ENCODE results near the gene BICRAL. TPM values are rescaled to one million over a fixed set of nuclear protein-coding genes. Genes with fewer than 3 reads are reported as not detected.
"Not testable (repeated sequence)": the region's sequence is repeated elsewhere in the genome, so short reads cannot be mapped to it uniquely, and the experiment has no call there.

Gene BICRAL
- total RNA-seq, 1 donor from 2014 or later = 25.1 TPM

DNA sequence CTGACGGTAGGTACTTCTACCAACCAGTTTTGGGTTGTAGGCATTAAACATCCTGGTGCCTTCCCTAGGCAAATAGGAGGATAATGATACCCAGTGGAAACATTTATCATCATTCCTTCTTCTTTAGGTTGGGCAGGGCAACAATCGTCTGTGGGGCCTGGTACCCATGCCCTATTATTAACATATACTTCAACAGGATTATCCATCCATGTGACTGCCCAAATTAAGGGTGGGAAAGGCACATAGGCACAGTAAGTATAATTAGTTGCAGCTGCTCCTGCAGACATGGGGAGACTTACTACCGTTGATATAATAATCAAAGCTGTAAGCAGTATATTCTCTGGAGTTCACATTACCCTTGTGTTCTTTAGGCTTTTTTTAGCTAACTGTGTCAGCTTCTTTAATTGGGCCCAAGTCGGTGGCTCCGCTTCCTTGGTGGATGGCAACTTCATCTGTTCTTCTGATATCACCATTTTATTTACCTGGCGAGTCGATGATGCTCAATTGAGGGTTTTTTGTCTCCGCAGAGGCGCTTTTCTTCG lies 114.4 kb downstream of the BICRAL start:
- DNase-seq (ENCODE audit: low spot score) = no peak

GRCh38 chr6:42898891-42899361 lies 117.1 kb downstream of the BICRAL start:
- DNase-seq (ENCODE audit: low spot score) = peak; percentile 75

GRCh38 chr6:42899871-42900270 lies 118.0 kb downstream of the BICRAL start:
- DNase-seq (ENCODE audit: low spot score) = no peak

- peak; percentile 86 for DNase-seq (ENCODE audit: low spot score)
Observed at GRCh38 chr6:42901538-42901957, 119.7 kb downstream of the BICRAL start.

- DNase-seq (ENCODE audit: low spot score) = not testable (repeated sequence)
Observed at GRCh38 chr6:42902429-42903263, 120.8 kb downstream of the BICRAL start.

DNA sequence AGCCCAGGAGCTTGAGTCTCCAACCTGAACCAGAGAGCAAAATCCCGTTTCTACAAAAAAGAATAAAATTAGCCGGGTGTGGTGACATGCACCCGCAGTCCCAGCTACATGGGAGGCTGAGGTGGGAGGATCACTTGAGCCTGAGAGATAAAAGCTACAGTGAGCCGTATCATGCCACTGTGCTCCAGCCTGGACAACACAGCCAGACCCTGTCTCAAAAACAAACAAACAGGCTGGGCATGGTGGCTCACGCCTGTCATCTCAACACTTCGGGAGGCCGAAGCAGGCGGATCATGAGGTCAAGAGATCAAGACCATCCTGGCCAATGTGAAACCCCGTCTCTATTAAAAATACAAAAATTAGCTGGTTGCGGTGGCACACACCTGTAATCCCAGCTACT lies 122.6 kb downstream of the BICRAL start:
- DNase-seq (ENCODE audit: low spot score) = no peak

DNA sequence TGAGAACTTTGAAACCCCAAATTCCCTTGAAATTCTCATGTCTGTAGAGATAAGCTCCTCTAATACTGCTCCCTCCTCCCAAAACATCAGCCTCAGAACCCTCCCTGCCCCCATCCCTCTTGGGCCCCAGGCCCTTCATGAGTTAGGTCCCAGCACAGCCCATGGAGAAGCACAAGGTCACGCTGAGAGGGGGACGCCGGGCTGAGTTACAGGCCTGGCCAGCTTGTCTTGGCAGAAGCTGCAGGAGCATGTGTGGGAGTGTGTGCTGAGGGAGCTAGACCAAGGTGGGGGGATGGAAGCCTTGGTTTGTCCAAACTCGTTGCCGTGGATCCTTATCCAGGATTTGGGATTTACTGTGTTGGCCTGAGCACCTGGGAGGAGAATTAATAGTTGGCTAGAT lies 125.5 kb downstream of the BICRAL start:
- DNase-seq (ENCODE audit: low spot score) = no peak

DNA sequence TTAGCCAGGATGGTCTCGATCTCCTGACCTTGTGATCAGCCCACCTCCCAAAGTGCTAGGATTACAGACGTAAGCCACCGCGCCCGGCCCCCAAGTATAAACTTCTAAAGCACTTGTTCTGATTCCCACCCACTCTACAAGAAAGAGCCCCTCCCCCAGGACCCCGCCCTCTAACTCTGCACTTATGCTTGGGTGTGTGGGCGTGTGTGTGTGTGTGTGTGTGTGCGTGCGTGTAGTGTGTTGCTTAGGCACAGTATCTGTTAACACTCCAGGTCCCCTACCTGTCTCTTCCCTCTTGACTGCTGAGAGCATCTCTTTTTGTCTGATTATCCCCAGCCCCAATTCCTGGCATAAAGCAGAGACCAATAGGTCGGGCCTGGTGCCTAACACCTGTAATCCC lies 128.0 kb downstream of the BICRAL start:
- no peak for DNase-seq (ENCODE audit: low spot score)

GRCh38 chr6:42911171-42912021 lies 129.5 kb downstream of the BICRAL start:
- DNase-seq (ENCODE audit: low spot score) = no peak

DNA sequence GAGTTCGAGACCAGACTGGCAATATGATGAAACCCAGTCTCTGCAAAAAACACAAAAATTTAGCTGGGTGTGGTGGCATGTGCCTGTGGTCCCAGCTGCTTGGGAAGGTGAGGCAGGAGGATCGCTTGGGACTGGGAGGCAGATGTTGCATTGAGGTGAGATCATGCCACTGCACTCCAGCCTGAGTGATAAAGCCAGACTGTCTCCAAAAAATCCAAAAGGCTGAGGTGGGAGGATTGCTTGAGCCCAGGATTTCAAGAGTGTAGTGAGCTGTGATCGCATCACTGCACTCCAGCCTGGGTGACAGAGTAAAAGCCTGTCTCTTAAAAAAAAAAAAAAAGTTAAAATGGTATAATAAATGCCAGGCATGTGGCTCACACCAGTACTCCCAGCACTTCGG lies 132.7 kb downstream of the BICRAL start:
- no peak for DNase-seq (ENCODE audit: low spot score)

GRCh38 chr6:42915732-42916131 lies 133.9 kb downstream of the BICRAL start, which contains the start of gene PTCRA:
PTCRA (plus strand) TSS chr6:42916053; CDS start chr6:42916070, 17 bp downstream.
- DNase-seq (ENCODE audit: low spot score) = no peak

DNA sequence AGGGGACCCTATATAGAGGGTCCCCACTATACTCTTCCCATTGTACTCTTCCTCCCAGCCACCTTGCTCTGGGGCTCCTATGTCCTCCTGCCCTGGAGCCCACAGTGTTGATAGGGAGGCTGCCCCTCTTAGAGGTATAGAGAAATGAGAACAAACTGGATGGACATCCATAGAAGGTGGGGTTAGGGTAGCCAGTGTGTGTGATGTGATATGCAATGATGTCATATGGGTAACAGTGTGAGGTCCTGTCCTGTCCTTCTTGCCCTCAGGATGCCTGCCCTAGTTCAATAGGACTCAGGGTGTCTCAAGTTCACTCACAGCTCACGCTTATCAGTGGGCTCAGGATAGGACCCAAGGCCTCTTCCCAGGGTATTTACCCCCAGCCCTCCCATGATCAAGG lies 134.4 kb downstream of the BICRAL start:
- no peak for DNase-seq (ENCODE audit: low spot score)

Other genes with a start within 250 kb of the BICRAL start
- 36.8 TPM for gene UBR2, start 218.0 kb upstream of the BICRAL start, total RNA-seq
- 0.91 TPM for gene PRPH2, start 59.5 kb upstream of the BICRAL start, total RNA-seq
- 16.5 TPM for gene TBCC, start 35.9 kb upstream of the BICRAL start, total RNA-seq
- 73.4 TPM for gene RPL7L1, start 97.6 kb downstream of the BICRAL start, total RNA-seq
- gene PTCRA, start 134.0 kb downstream of the BICRAL start, total RNA-seq = 0.55 TPM
- 45.6 TPM for gene CNPY3, start 147.4 kb downstream of the BICRAL start, total RNA-seq
- 0.73 TPM for gene GNMT, start 178.7 kb downstream of the BICRAL start, total RNA-seq
- gene PEX6, start 197.1 kb downstream of the BICRAL start, total RNA-seq = 23.0 TPM
- 24.7 TPM for gene PPP2R5D, start 202.5 kb downstream of the BICRAL start, total RNA-seq
- gene MEA1, start 231.9 kb downstream of the BICRAL start, total RNA-seq = 71.2 TPM
- gene KLHDC3, start 232.2 kb downstream of the BICRAL start, total RNA-seq = 40.3 TPM
- gene RRP36, start 239.6 kb downstream of the BICRAL start, total RNA-seq = 58.9 TPM